GM19238 (cell line): ENCODE measurements around the gene SLC12A7.
"Not testable (repeated sequence)": the region's sequence is repeated elsewhere in the genome, so short reads cannot be mapped to it uniquely, and the experiment has no call there.

Source experiments
- DNase-seq: peaks from one replicate; pipeline ENCODE4 v3.0.0; 2011; ENCODE audit warnings: low spot score; ENCODE audit not compliant: insufficient read length

The SLC12A7 gene

GRCh38 chr5:1127959-1128785 is 16.3 kb upstream of the SLC12A7 start:
- DNase-seq, result no peak

- DNase-seq, result not testable (repeated sequence)
Observed at GRCh38 chr5:1125695-1126094, 13.8 kb upstream of the SLC12A7 start.

DNA sequence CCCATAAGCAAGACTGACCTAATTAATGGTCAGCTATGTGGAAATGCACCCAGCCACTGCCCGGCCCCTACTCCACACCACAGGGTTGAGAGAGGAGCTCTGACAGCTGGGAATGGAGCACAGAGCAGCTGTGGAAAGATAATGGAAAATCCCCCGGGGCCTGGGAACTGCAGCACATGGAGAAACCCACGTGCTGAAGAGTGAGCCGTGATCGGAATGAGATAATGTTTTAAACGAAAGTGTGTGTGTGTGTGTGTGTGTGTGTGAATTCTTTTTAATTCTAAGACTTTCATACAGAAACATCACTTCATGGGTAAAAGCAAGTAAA is 13.1 kb upstream of the SLC12A7 start:
- DNase-seq, result no peak

GRCh38 chr5:1124205-1125029 is 12.6 kb upstream of the SLC12A7 start:
- DNase-seq, result no peak

- no peak for DNase-seq
Observed at GRCh38 chr5:1123418-1124147, 11.7 kb upstream of the SLC12A7 start.

DNA sequence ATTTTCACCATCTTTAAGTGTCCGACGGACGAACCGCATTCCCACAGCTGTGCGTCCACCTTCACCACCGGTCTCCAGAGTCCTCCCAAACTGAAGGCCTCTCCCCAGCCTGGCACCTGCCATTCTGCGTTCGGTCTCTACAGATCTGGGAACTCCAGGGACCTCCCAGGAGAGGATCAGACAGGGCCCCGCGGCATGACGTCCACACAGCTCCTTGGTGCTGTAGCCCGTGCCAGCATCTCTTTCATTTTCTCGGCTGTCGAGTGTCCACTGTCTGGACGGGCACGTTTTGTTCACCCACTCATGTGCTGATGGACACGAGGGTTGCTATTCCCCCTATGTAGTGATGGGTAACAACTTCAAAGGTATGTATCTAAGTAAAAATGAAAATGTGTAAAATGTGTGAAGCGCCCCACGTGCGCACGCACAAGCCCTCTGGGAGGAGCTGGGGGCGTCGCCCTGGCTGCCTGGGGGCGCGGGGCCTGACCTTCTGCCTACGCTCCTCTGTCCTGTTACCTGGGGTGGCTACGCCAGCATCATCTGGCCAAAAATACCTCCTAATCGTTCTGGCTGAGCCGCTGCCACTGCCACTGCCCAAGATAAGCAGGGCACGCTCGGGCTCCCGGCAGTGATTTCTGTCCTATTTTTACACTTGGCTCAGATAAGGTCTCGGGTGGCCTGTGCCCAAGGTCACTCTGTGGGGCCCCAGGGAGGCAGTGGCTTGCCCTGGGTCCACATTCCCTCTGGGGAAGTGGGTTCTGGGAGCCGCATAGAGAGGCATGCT is 10.8 kb upstream of the SLC12A7 start:
- no peak for DNase-seq

GRCh38 chr5:1121891-1122290 is 10.0 kb upstream of the SLC12A7 start:
- DNase-seq, result no peak

DNA sequence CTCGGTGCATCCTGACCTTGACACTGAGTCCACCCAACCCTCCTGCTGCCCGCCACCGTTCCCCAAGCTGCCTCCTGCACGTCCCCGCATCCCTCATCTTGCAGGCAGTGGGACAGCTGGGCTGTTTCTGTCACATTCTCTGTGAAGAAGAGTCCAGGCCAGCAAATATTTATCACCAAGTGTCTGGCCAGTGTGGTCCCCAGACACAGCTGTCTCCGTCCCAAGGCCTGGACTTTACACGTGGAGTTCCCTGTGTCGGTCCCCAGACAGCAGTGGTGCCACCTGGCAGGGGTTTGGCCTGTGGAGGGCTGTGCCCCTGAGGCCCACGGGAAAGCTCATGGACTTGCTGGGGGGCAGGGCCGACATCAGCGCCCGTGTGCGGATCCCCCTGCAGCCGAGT is 9.2 kb upstream of the SLC12A7 start:
- no peak for DNase-seq

DNA sequence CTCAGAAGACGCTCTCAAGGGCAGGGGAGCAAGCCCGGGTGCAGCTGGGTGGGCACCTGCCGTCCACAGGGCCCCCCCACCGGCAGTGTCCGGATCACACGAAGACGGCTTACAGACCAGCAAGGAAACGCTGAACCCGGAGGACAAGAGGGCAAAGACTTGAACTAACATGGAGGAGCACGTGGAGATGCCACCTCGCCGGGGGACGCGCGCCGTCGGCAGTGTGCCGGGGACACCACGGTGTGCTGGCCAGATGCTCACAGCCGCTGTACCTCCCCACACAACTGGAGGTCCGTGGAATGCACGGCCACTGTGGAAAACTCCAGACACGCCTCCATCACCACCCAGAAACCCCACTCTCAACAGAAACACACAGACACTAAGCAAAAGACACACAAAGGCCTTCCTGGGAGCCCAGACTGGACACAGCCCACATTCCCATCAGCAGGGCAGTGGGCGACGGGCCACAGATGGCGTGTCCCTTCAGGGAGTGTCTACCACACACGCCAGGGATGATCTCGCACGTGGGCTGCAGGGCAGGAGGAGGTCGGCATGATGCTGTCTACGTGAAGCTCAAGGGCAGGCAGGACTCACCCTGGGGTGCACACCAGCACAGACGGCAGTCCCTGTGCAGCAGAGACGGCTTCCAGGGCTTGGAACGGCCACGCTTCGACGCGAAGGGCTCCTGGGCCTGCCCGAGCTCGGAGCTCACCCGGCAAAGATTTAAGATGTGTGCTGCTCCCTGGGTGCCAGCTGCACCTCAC is 8.6 kb upstream of the SLC12A7 start:
- DNase-seq, result no peak

DNA sequence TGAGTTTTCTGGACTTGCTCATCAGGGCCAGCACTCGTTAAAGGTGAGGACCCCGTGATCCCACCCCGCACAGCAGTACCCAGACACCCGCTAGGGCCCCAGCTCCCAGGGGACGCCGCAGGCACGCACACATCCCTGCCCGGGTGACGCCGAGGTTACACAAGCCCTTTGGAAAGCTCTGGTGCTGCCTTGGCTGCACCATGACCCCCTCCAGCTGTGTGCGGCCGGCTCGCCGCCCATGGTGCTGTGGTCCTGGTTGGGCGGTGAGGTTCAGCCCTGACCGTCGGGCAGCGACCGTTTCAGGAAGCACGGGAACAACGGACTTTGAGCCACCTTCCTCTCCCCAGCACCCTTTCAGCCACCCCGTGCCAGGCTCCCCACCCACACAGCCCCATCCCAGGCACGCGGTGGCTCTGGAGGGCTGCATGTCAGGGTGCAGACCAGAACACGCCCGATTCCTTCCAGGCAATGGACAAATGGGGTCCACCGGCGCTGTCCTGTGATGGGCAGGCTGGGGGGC is 7.5 kb upstream of the SLC12A7 start:
- DNase-seq, result no peak

DNA sequence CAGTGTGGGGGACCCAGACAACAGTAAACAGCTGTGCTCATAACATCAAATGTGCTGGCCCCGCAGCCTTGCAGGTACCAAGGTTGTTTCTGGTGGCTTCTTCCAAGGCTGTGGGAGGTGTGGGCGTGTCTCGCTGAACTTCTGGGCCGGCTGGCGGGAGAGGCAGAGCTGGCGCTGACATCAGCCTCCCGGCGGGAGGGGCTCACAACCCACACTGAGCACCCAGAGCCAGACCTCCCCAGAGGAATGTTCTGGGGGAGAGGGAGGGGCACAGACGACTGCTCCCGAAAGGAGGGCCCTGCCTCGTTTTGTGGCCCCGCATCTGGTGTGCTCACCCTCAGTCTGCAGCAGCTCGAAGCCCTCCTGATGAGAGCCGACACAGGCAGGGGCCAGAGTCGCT is 6.9 kb upstream of the SLC12A7 start:
- no peak for DNase-seq

GRCh38 chr5:1118231-1118698 is 6.4 kb upstream of the SLC12A7 start:
- no peak for DNase-seq

- no peak for DNase-seq
Observed at GRCh38 chr5:1116977-1117376, 5.1 kb upstream of the SLC12A7 start.

GRCh38 chr5:1116109-1116740 is 4.4 kb upstream of the SLC12A7 start:
- no peak for DNase-seq

GRCh38 chr5:1115123-1115815 is 3.4 kb upstream of the SLC12A7 start:
- no peak for DNase-seq

- no peak for DNase-seq
Observed at GRCh38 chr5:1113805-1114586, 2.1 kb upstream of the SLC12A7 start.

DNA sequence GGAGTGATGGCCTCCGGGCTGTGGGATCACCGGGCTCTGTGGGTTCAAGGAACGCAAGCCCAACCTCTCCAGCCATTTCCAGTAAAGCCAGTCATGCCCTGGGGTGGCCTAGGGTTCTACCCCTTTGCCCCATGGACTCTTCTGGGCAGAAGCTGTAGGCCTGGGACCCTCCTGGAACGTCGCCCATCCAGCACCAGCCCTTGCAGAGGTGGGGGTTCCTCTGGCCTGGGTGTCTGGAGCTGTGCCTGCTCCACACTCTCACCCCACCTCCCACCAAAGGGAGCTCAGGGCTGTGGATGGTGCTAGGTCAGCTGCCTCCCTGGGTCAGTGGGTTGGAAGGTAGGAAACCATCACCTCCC is 1.4 kb upstream of the SLC12A7 start:
- DNase-seq, result no peak

DNA sequence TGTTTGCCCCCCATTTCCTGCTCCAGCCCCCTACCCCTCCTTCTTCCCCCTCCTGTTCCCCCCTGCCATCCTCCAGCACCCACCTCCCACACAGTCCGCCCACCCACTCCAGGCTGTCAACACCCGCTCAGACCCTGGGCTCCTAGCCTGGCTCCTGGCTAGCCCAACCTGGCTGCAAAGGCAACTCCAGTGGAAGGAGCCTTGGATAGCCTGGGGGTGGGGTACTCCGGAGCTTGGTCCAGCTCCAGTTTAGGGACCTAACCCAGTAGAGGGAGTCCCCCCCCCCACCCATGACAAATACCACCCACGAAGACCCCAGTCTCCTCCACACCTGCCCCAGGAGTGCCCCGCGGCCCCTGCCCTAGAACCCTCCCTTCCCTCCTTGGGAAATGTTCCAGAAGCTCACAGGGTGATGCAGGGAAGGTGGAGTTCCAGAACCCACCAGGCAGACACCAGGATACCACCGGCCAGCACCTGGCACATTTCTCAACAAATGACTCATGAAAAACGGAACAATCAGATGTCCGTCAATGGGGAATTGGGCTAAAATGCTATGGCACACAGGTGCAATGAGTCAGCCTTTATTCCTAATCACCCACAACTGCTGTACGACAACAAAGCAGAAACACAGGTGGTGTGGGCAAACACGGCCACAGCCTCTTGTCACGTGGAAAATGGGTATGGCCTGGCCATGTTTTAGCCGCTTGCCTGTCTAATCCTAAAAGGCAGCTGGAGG is 901 bp upstream of the SLC12A7 start:
- DNase-seq, result no peak
